HG03342 (cell line): ENCODE measurements around the gene AGPS.

ENCODE experiments used
- ATAC-seq: cut with Tn5 transposase; IDR thresholded peaks from one replicate; pipeline ENCODE4 v1.9.1; 2021; ENCODE audit warnings: mild to moderate bottlenecking, moderate library complexity; ENCODE audit not compliant: unreplicated experiment

Gene AGPS

GRCh38 chr2:177383935-177384334 is 8.6 kb upstream of the AGPS start:
- no peak for ATAC-seq

GRCh38 chr2:177385151-177385550 is 7.4 kb upstream of the AGPS start:
- no peak for ATAC-seq

GRCh38 chr2:177391822-177392372 is 676 bp upstream of the AGPS start:
- ATAC-seq = no peak

- ATAC-seq = no peak
Measured at GRCh38 chr2:177393203-177393755, 706 bp downstream of the AGPS start.

- ATAC-seq = no peak
Measured at GRCh38 chr2:177393824-177394593, 1.4 kb downstream of the AGPS start.

GRCh38 chr2:177394594-177394973 is 2.0 kb downstream of the AGPS start:
- ATAC-seq = no peak

- ATAC-seq = no peak
Measured at GRCh38 chr2:177395351-177396065, 2.9 kb downstream of the AGPS start.

GRCh38 chr2:177396703-177397460 is 4.3 kb downstream of the AGPS start:
- no peak for ATAC-seq

GRCh38 chr2:177397481-177398289 is 5.1 kb downstream of the AGPS start:
- no peak for ATAC-seq

GRCh38 chr2:177398290-177398683 is 5.7 kb downstream of the AGPS start:
- no peak for ATAC-seq

- no peak for ATAC-seq
Measured at GRCh38 chr2:177398791-177399190, 6.2 kb downstream of the AGPS start.

GRCh38 chr2:177399376-177399775 is 6.8 kb downstream of the AGPS start:
- no peak for ATAC-seq

GRCh38 chr2:177400337-177400923 is 7.9 kb downstream of the AGPS start:
- no peak for ATAC-seq

GRCh38 chr2:177402096-177402495 is 9.5 kb downstream of the AGPS start:
- no peak for ATAC-seq

- no peak for ATAC-seq
Measured at GRCh38 chr2:177403838-177404237, 11.3 kb downstream of the AGPS start.

GRCh38 chr2:177404243-177404642 is 11.7 kb downstream of the AGPS start:
- ATAC-seq = no peak

GRCh38 chr2:177405029-177405692 is 12.6 kb downstream of the AGPS start:
- no peak for ATAC-seq

GRCh38 chr2:177406182-177406581 is 13.6 kb downstream of the AGPS start:
- ATAC-seq = no peak

GRCh38 chr2:177407031-177407430 is 14.5 kb downstream of the AGPS start:
- no peak for ATAC-seq
